HG03565 (cell line): ENCODE measurements around the gene UBA6.

Experiments
- ATAC-seq: cut with Tn5 transposase; IDR thresholded peaks from one replicate; pipeline ENCODE4 v1.9.1; 2021; ENCODE audit warnings: mild to moderate bottlenecking, moderate library complexity; ENCODE audit not compliant: unreplicated experiment

The UBA6 gene

DNA sequence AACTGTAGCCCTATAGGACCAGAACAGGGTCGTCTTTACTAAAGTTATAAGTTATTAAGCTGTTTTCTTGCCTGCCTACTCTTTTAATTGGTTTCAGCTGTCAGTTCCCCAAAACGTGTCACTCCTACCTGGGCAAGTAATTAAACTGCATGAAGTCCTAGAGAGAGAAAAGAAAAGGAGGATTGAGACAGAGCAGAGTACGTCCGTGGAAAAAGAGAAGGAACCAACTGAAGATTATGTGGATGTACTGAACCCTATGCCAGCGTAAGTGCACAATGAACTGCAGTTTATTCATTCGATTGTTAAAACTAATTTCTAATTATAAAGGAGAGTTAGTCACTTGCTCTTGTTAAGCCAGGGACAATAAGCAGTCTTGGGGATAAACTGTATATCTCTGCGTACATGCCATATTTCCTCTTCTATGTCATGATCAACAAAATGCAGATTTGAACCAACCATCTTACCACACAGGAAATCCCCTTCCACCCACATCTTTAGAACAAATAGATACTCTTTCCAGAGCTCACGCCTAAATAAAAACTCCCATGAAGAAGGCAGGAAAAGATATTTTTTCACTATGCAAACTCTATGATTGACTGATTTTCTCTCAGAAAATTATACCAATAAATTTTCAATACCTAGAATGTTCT, 119.6 kb downstream of the UBA6 start:
- peak; percentile 34 for ATAC-seq

DNA sequence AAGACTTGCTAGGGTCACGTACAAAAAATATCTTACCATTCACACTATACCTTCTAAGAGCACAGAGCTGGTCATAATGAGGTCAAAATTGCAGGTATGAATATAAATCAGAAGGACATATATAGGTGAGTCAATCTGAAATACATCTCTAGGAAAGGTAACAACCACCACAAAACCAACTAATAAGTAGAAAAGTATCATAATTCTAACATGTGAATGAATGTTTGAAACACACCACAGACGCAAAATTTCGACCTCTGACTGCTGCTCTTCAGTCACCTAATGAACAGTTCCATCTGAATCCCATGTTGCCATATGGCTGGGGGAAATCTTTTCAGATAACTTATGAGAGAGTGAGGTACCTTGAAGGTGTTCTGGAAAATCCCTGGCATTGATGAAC, 120.4 kb downstream of the UBA6 start:
- ATAC-seq, result peak; percentile 35

DNA sequence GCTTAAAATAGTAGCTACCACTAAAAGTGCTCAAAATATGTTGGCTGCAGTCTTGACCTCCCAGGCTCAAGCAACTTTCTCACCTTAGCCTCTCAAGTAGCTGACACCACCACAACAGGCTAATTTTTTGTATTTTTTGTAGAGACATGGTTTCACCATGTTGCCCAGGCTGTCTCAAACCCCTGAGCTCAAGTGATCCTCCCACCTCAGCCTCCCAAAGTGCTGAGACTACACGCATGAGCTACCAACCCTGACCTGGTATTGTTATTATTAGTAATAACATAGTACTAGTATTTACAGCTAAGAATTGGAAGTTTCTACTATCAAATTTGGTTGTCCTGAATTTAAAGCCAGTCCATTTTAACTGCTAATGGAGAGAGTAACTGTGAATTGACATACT, 124.4 kb downstream of the UBA6 start:
- ATAC-seq, result peak; percentile 43

DNA sequence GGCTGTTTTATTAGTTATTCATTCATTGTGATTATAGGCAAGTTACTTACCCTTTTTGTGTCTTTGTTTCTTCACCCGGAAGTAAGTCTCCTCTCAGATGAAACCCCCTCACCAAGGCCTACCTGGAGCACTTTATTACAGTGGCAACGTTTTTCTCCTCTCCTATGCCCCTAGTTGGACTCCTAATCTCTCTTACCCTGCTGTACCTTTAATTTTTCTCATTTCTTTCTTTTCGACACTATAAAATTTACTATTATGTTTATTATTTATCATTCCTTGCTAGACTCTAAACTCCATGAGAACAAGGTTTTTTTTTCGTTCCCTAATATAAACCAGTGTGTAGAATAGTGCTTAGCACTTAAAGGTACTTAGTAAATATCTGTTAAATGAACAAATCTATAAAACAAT, 124.9 kb downstream of the UBA6 start:
- ATAC-seq, result no peak

DNA sequence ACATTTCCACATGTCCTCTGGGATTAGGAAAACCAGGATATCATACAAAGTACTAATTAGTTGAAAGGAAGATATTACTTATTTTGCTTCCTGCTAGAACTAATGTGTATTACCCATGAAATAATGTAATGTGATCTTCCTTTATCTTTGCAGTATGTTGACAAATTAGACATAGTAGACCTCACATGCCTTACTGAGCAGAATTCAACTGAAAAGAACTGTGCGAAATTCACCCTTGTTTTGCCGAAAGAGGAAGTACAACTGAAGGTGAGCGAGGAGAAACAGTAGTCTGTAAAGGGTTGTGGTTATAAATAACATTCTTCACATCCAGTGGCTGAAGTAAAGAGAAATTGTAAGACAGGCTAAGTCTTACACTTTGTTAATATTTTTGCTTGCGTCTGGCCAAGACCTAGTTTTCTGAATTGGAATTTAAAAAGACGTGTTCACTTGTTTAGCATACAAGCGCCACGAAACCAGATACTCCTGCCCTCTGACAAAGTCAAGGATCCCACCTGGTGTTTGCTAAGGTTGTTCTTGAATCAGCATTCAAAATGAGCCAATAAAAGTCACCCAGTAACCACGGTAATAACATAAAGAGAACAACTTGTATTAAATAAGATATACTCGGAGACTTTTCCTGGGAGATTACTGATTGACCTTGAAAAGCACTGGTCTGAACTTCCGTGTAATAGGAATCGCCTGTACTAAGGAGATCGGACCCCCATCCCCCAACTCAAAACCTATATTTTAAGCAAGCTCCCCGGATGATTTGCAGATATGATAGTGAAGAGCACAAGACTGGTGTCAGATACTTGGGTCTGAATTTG, 125.5 kb downstream of the UBA6 start:
- peak; percentile 88 for ATAC-seq

DNA sequence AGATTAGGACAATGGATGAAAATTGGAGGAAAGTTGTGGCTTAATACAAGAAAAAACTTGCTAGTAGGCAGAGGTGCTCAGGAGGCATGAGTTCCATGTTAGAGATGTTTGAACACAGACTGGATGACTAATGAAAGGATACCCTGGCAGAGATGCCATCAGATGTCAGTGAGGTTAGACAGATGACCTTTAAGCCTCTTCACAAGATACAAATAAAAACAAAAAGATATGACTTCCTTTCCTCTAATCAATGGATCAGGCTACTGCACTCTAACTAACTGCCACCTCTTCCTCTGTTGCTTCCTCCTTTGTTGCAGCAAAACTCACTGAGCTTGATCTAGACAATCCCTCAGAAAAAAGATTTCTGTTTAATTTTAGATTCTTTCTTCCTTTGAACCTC, 127.8 kb downstream of the UBA6 start:
- ATAC-seq, result no peak

DNA sequence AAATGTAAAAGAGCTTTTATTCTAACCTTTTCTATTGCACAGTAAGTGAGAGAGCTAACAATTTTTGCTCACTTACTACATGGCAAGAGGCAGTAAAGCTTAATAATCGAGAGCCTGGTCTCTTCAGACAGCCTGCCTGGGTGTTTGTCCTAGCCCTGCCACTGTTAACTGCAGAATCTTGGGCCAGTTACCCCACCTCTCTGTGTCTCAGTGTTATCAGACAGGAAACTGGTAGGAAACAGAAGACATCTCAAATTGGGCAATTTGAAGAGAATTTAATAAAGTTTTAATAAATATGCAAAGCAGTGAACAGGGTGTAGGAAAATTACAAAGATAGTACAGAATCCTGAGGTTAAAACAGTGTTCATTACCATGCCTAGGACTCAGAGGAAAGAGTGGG, 129.0 kb downstream of the UBA6 start:
- no peak for ATAC-seq

DNA sequence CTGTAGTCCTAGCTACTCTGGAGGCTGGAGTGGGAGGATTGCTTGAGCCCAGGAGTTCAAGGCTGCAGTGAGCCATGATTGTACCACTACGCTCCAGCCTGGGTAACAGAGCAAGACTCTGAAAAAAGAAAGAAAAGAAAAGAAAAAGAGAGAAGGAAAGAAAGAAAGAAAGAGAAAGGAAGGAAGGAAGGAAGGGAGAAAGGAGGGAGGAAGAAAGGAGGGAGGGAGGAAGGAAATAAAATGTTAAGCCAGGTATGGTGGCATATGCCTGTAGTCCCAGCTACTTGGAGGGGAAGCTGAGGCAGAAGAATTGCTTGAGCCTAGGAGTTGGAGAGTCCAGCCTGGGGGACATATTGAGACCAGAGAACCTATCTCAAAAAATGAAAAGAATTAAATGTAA, 130.4 kb downstream of the UBA6 start:
- no peak for ATAC-seq

DNA sequence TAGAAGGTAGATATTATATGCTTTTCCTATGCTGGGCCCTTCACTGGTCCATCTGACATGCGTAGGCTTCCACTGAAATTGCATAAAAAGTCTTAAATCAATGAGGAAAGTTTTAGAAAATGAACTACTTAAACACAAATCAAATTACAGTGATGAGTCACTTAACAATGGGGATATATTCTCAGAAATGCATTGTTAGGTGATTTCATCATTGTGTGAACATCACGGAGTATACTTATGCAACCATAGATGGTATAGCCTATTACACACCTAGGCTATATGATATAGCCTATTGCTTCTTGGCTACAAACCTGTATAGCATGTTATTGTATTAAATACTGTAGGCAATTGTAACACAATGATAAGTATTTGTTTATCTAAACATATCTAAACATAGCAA, 132.1 kb downstream of the UBA6 start:
- ATAC-seq, result no peak

DNA sequence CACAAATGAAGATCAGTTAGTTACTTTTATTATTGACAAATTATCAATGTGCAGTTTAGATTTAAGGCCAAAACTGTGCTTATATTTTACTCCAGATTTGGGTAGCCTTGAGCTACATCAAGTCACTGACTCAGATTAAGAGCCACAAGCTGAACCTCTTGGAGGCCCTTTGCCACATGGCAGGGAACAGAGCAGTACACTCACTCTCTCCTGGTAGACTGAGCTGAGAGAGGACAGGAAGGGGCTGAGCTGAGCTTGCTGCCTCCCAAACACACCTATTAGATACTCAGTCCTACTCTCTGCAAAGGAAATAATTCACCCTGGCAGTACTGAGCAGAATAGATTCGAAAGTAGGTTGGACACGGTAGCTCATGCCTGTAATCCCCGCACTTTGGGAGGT, 134.6 kb downstream of the UBA6 start:
- ATAC-seq, result no peak

DNA sequence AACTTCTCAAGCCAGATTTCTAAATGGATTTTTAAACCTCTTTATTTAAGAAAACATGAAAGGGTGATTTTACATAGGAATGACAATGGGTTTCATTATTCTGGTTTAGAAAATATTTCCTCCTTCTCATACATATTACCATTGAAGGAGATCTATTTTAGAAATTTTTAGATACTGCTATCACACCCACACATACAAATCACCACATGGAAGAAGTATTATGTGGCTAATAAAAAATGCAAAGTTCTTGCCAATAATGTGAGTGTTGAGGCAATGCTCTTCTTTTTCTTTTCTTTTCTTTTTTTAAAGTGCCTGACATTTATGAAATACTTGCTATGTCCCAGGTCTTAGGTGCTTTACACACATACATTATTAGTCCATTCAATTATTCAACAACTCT, 135.7 kb downstream of the UBA6 start:
- ATAC-seq, result no peak
